Measurements from ENCODE around the gene TNFSF4. TPM values are rescaled to one million over a fixed set of nuclear protein-coding genes. Genes with fewer than 3 reads are reported as not detected.
"Not testable (repeated sequence)": the region's sequence is repeated elsewhere in the genome, so short reads cannot be mapped to it uniquely, and the experiment has no call there.

Gene TNFSF4
- total RNA-seq, 4 donors from 2014 or later = 0.87 to 5.1 (median 1.4) TPM

DNA sequence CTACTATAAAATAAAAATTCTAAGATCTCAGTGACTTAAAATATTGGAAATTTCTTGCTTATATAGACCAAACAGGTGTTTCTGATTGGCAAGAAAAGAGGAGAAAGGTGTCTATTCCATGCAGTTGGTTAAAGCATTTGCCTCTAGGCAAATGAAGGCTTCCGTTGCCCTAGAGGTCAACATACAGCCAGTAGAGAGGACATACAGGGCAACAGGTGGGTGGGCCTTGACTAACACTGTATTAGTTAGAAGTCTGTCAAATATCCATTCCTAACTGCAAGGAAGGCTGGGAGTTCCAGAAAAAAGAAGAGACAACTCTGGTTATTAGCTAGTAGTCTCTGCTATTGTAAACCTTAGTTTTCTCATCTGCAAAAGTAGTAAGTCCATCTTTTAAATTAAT lies 43.0 kb downstream of the TNFSF4 start:
- Histone ChIP-seq H3K27me3 (no peaks in the 10 kb centered on the region), H3K27ac (no peak overlapping the region), H3K4me3 (no peak overlapping the region), H3K36me3 (no peaks in the 10 kb centered on the region), H3K4me1 (no peaks in the 10 kb centered on the region), H3K9me3 (no peaks in the 10 kb centered on the region)
- 77 to 95% methylated on average over 1 of the region's 1 CpG for WGBS, 2 donors
- TF ChIP-seq EP300 (IDR thresholded peaks at IDR 0.05) (no peak), POLR2A (IDR thresholded peaks at IDR 0.05) (no peak)
- TF ChIP-seq, protein P1, sequence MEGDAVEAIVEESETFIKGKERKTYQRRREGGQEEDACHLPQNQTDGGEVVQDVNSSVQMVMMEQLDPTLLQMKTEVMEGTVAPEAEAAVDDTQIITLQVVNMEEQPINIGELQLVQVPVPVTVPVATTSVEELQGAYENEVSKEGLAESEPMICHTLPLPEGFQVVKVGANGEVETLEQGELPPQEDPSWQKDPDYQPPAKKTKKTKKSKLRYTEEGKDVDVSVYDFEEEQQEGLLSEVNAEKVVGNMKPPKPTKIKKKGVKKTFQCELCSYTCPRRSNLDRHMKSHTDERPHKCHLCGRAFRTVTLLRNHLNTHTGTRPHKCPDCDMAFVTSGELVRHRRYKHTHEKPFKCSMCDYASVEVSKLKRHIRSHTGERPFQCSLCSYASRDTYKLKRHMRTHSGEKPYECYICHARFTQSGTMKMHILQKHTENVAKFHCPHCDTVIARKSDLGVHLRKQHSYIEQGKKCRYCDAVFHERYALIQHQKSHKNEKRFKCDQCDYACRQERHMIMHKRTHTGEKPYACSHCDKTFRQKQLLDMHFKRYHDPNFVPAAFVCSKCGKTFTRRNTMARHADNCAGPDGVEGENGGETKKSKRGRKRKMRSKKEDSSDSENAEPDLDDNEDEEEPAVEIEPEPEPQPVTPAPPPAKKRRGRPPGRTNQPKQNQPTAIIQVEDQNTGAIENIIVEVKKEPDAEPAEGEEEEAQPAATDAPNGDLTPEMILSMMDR (IDR thresholded peaks at IDR 0.05) = no peak
- no peak for DNase-seq (ENCODE audit: low spot score in 2 of 2)

DNA sequence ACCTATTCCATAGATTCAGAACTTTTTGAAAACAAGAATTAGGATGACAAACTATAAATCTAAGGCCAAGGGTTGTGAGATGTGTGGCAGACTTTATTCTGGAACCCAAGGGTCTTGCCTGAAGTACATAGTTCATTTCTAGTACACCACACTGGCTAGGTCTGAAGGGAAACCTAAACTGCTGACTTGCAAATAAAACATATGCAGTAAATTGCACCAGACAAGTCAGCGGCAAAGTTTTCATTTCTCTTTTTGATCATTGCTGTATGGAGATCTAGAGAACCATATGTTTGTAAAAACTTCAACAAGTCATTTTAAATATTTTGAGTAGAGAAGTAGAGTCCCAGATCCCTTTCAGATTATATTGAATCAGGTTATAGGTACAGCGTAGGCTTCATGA lies 43.9 kb downstream of the TNFSF4 start:
- DNase-seq (ENCODE audit: low spot score in 2 of 2) = no peak
- 78 to 89% methylated on average over 2 of the region's 2 CpGs for whole genome bisulfite sequencing, 2 donors
- Histone ChIP-seq H3K9me3 (no peaks in the 10 kb centered on the region), H3K4me3 (no peak overlapping the region), H3K36me3 (no peaks in the 10 kb centered on the region), H3K27me3 (no peaks in the 10 kb centered on the region), H3K27ac (no peak overlapping the region), H3K4me1 (no peaks in the 10 kb centered on the region)
- TF ChIP-seq EP300 (IDR thresholded peaks at IDR 0.05) (no peak), POLR2A (IDR thresholded peaks at IDR 0.05) (no peak)
- TF ChIP-seq, protein P1 (IDR thresholded peaks at IDR 0.05) = no peak

DNA sequence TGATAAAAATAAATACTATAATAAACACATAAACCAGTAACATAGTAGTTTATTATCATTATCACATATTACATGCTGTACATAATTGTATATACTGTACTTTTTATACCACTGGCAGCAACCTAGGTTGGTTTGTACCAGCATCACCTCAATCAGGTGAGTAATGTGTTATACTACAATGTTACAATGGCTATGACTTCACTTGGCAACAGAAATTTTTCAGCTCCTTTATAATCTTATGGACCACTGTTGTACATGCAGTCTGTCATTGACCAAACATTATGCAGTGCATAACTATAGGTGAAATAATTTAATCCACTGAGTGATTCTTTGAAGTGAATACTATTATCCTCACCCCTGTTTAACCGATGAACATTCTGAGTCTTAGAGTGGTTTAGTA lies 44.5 kb downstream of the TNFSF4 start:
- Histone ChIP-seq H3K4me1 (no peaks in the 10 kb centered on the region), H3K36me3 (no peaks in the 10 kb centered on the region), H3K27ac (no peak overlapping the region), H3K4me3 (no peak overlapping the region), H3K9me3 (no peaks in the 10 kb centered on the region), H3K27me3 (no peaks in the 10 kb centered on the region)
- DNase-seq (ENCODE audit: low spot score in 2 of 2) = no peak
- WGBS, 2 donors = 93 to 100% methylated on average over 1 of the region's 1 CpG
- TF ChIP-seq EP300 (IDR thresholded peaks at IDR 0.05) (no peak), POLR2A (IDR thresholded peaks at IDR 0.05) (no peak)
- TF ChIP-seq, protein P1 (IDR thresholded peaks at IDR 0.05) = no peak

DNA sequence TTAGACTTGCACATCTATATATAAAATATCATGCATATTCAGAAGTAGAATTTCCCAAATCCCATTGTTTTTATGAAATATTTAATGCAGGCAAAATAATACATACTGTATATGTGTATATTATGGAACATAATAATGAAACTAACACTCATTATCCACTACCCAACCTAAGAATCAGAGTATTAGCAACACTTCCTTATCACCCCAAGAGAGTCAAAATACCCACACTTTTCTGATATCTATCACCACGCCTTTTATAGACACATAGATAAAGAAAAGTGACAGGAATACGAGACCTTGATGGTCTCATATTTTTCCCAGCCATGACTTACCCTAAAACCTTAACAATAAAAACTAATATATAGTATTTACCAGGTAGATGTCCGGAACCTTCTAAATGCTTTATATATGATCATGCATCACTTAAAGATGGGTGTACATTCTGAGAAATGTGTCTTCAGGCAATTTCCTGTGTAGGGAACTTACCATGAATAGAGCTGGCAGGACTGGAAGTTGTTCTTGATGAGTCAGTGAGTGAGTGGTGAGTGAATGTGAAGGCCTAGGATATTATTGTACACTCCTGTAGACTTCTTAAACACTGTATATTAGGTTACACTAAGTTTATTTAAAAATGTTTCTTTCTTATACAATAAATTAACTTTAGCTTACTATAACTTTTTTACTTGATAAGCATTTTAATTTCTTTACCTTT lies 45.5 kb downstream of the TNFSF4 start:
- Histone ChIP-seq H3K27ac (no peak overlapping the region), H3K27me3 (no peaks in the 10 kb centered on the region), H3K36me3 (no peaks in the 10 kb centered on the region), H3K4me1 (no peaks in the 10 kb centered on the region), H3K4me3 (no peak overlapping the region), H3K9me3 (no peaks in the 10 kb centered on the region)
- TF ChIP-seq POLR2A (IDR thresholded peaks at IDR 0.05) = no peak
- TF ChIP-seq EP300 (IDR thresholded peaks at IDR 0.05) = no peak
- WGBS, 2 donors = 91 to 97% methylated on average over 3 of the region's 3 CpGs
- no peak for DNase-seq (ENCODE audit: low spot score in 2 of 2)

DNA sequence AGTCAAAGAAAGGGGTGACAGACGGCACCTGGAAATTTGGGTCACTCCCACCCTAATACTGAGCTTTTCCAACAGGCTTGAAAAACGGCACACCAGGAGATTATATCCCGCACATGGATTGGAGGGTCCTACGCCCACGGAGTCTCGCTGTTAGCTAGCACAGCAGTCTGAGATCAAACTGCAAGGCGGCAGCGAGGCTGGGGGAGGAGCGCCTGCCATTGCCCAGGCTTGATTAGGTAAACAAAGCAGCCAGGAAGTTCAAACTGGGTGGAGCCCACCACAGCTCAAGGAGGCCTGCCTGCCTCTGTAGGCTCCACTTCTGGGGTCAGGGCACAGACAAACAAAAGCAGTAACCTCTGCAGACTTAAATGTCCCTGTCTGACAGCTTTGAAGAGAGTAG lies 53.2 kb downstream of the TNFSF4 start:
- DNase-seq (ENCODE audit: low spot score in 2 of 2); H3K36me3 ChIP-seq; H3K4me3 ChIP-seq; H3K27me3 ChIP-seq; H3K27ac ChIP-seq; H3K4me1 ChIP-seq: not testable (repeated sequence)
- H3K9me3 ChIP-seq = peaks cover 0 to 11% (median 0%) of the 10 kb centered on the region in 4 donors
- 86 to 93% methylated on average over 7 to 9 of the region's 9 CpGs for WGBS, 2 donors

DNA sequence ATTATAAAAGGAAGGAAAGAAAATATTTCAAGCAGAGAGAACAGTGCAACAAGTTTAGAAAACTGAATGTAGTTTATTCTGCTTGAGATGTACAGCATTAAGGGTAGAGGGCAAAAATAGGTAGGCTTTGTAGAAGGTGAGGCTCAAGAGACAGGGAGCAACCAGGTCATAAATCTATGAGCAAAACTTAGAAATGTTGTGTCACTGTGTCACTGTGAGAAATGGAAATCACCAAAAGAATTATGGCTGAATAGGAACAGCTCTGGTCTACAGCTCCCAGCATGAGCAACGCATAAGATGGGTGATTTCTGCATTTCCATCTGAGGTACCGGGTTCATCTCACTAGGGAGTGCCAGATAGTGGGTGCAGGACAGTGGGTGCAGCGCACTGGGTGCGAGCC lies 53.6 kb downstream of the TNFSF4 start:
- WGBS, 2 donors = 94 to 95% methylated on average over 4 of the region's 4 CpGs
- no peak for TF ChIP-seq POLR2A (IDR thresholded peaks at IDR 0.05)
- TF ChIP-seq, protein P1 (IDR thresholded peaks at IDR 0.05) = no peak
- no peak for TF ChIP-seq EP300 (IDR thresholded peaks at IDR 0.05)
- DNase-seq (ENCODE audit: low spot score in 2 of 2) = no peak
- H3K9me3 ChIP-seq = peaks cover 0 to 11% (median 0%) of the 10 kb centered on the region in 4 donors
- no peak overlapping the region for H3K4me3 ChIP-seq
- H3K27ac ChIP-seq = no peak overlapping the region
- H3K27me3 ChIP-seq = no peaks in the 10 kb centered on the region
- H3K36me3 ChIP-seq = no peaks in the 10 kb centered on the region
- no peaks in the 10 kb centered on the region for H3K4me1 ChIP-seq

Data from tibial nerve (tissue), 4 donors.